Coronary artery (tissue), 2 donors: Measurements from ENCODE around the gene TRMT44.

Source experiments
- DNase-seq: peaks from one replicate; pipeline ENCODE4 v3.0.0-alpha.2; 2017; ENCODE audit warnings: low spot score
- H3K27ac ChIP-seq, 2 donors: fragments of 200-600 bp; sonication (generic); one replicate each; pipeline ENCODE4 v1.5.1; 2016 to 2019
- H3K4me3 ChIP-seq: fragments of 200-600 bp; sonication (generic); 2 replicates; pipeline ENCODE4 v1.5.1; 2016; ENCODE audit warnings: mild to moderate bottlenecking, moderate library complexity
- CTCF ChIP-seq: fragments of 200-600 bp; sonication (generic); IDR thresholded peaks from one replicate; pipeline ENCODE4 v1.5.1; 2019; ENCODE audit warnings: antibody characterized with exemption

Gene TRMT44

GRCh38 chr4:8407316-8407715 lies 33.3 kb upstream of the TRMT44 start:
- no peak for DNase-seq
- no peak for TF ChIP-seq CTCF
- Histone ChIP-seq H3K27ac (no peak overlapping the region), H3K4me3 (no peak overlapping the region)

GRCh38 chr4:8407756-8408155 lies 32.8 kb upstream of the TRMT44 start:
- TF ChIP-seq CTCF: no peak
- Histone ChIP-seq H3K27ac (no peak overlapping the region), H3K4me3 (no peak overlapping the region)
- no peak for DNase-seq

- DNase-seq: no peak
- TF ChIP-seq CTCF: no peak
These were observed 31.1 kb upstream of the TRMT44 start for GRCh38 chr4:8409264-8410065.

GRCh38 chr4:8410066-8410625 lies 30.4 kb upstream of the TRMT44 start:
- TF ChIP-seq CTCF: no peak
- no peak overlapping the region for H3K4me3 ChIP-seq
- H3K27ac ChIP-seq: peak overlapping the region in 1 of 2 donors; percentile 59
- no peak for DNase-seq

More at GRCh38 chr4:8409264-8410065, 31.1 kb upstream of the TRMT44 start:
- Histone ChIP-seq H3K27ac (peak overlapping the region in 1 of 2 donors; percentile 47), H3K4me3 (no peak overlapping the region)

GRCh38 chr4:8410641-8411271 lies 29.8 kb upstream of the TRMT44 start:
- peak overlapping the region in 1 of 2 donors; percentile 59 for H3K27ac ChIP-seq
- no peak overlapping the region for H3K4me3 ChIP-seq
- DNase-seq: no peak
- no peak for TF ChIP-seq CTCF

GRCh38 chr4:8411351-8412180 lies 29.0 kb upstream of the TRMT44 start:
- peak overlapping the region in 1 of 2 donors; percentile 59 for H3K27ac ChIP-seq
- DNase-seq: no peak
- no peak for TF ChIP-seq CTCF
- H3K4me3 ChIP-seq: no peak overlapping the region
